Transverse colon (tissue), 4 donors: ENCODE measurements around the gene SBF2. TPM values are rescaled to one million over a fixed set of nuclear protein-coding genes. Genes with fewer than 3 reads are reported as not detected.

Experiments
- DNase-seq: peaks from one replicate; pipeline ENCODE4 v3.0.0-alpha.2; 2019
- H3K27ac ChIP-seq, 4 donors: fragments of 200-600 bp; sonication (generic); 2 replicates each; pipeline ENCODE4 v1.5.1; 2016 to 2018; ENCODE audit warnings: inconsistent platforms in 4 of 4
- H3K27me3 ChIP-seq: fragments of 200-600 bp; sonication (generic); 2 replicates; pipeline ENCODE4 v1.5.1; 2017; ENCODE audit warnings: inconsistent platforms
- H3K36me3 ChIP-seq, 4 donors: fragments of 200-600 bp; sonication (generic); 2 replicates each; pipeline ENCODE4 v1.5.1; 2017 to 2019; ENCODE audit warnings: inconsistent platforms in 4 of 4
- H3K4me1 ChIP-seq, 4 donors: fragments of 200-600 bp; sonication (generic); 2 replicates each; pipeline ENCODE4 v1.5.1; 2017 to 2020; ENCODE audit warnings: inconsistent platforms in 4 of 4
- H3K4me3 ChIP-seq, 4 donors: fragments of 200-600 bp; sonication (generic); 1 replicate in 1 of 4; 2 replicates in 3 of 4; pipeline versions ENCODE4 v1.5.1 to v1.6.1; 2017 to 2019; ENCODE audit warnings: inconsistent platforms in 4 of 4
- H3K9me3 ChIP-seq, 2 donors: fragments of 200-600 bp; sonication (generic); 2 replicates each; pipeline ENCODE4 v1.5.1; 2017 to 2019; ENCODE audit warnings: inconsistent platforms in 2 of 2
- CTCF ChIP-seq, 5 experiments: fragments of 200-600 bp in 3 of 5; fragments of 450-650 bp in 2 of 5; sonication (generic) in 3 of 5; IDR thresholded peaks; 1 replicate in 2 of 5; 2 replicates in 3 of 5; pipeline ENCODE4 v1.5.1; 2016 to 2017; ENCODE audit warnings: antibody characterized with exemption in 5 of 5, inconsistent platforms in 3 of 5, mild to moderate bottlenecking in 2 of 5, moderate library complexity in 1 of 5
- EP300 ChIP-seq: sonication (generic); formaldehyde crosslinking; IDR thresholded peaks from one replicate; pipeline ENCODE4 v1.6.1; 2017; ENCODE audit warnings: antibody characterized with exemption, low read depth
- POLR2A ChIP-seq: fragments of 450-650 bp; IDR thresholded peaks from one replicate; pipeline ENCODE4 v1.6.1; 2016; ENCODE audit warnings: antibody characterized with exemption, mild to moderate bottlenecking, moderate library complexity
- POLR2AphosphoS5 ChIP-seq, 3 donors: sonication (generic); formaldehyde crosslinking; IDR thresholded peaks; one replicate each; pipeline ENCODE4 v1.6.1; 2016; ENCODE audit warnings: antibody characterized with exemption in 3 of 3
- WGBS, 2 donors: methylation state at CpG; one replicate each; pipeline ENCODE4 v1.1.5; 2018; ENCODE audit warnings: low coverage in 1 of 2; 5-methylcytosine and 5-hydroxymethylcytosine counted together
- in situ Hi-C, 4 donors: fragments of 200-750 bp; cut with MboI; loops; one replicate each; pipeline versions ENCODE4 v1.15.0 to v1.15.1; 2017; ENCODE audit warnings: low sequenced_read_pairs in 3 of 4, low pct_ligation_motif_present in 1 of 4, low pct_unique_long_range_greater_than_20kb in 1 of 4
- intact Hi-C: fragments of 100-400 bp; cut with DNase I; formaldehyde crosslinking; loops from one replicate; pipeline ENCODE4 v1.15.1; 2023; ENCODE audit warnings: low total_unique reads
- total RNA-seq, 4 donors: library from RNA; depleted of rRNA; stranded (reverse); fragments of >200 nt; gene quantifications; one replicate each; pipeline ENCODE4 v1.1.0, GENCODE V29; 2016

The SBF2 gene
- total RNA-seq, 4 donors from 2014 or later: 46.4 to 71.0 (median 54.8) TPM

- Histone ChIP-seq H3K4me1 (no peaks in the 10 kb centered on the region), H3K36me3 (no peaks in the 10 kb centered on the region), H3K27ac (no peak overlapping the region), H3K9me3 (no peaks in the 10 kb centered on the region), H3K4me3 (no peak overlapping the region), H3K27me3 (no peaks in the 10 kb centered on the region)
- intact Hi-C loops (no loop called here), in situ Hi-C loops (no loop called here)
- no peak for DNase-seq
- 86 to 89% methylated on average over 2 of the region's 2 CpGs for WGBS, 2 donors
- TF ChIP-seq EP300 (no peak), POLR2A (no peak), POLR2AphosphoS5 (IDR thresholded peaks at IDR 0.05) (no peak), CTCF (IDR thresholded peaks at IDR 0.05) (no peak)
These were observed 102.0 kb downstream of the SBF2 start for GRCh38 chr11:10192036-10192435.

- no peak for DNase-seq
- Histone ChIP-seq H3K36me3 (no peaks in the 10 kb centered on the region), H3K4me3 (no peak overlapping the region), H3K27me3 (no peaks in the 10 kb centered on the region), H3K9me3 (no peaks in the 10 kb centered on the region), H3K27ac (no peak overlapping the region), H3K4me1 (no peaks in the 10 kb centered on the region)
- intact Hi-C loops: no loop called here
- TF ChIP-seq EP300 (no peak), CTCF (IDR thresholded peaks at IDR 0.05) (peak in 3 of 5 experiments; percentile 1 to 24 (median 17))
- WGBS, 2 donors: 83 to 93% methylated on average over 3 of the region's 3 CpGs
- in situ Hi-C loops: no loop called here
These were observed 112.2 kb downstream of the SBF2 start for GRCh38 chr11:10181811-10182210.

- intact Hi-C loops (no loop called here), in situ Hi-C loops (no loop called here)
- Histone ChIP-seq H3K27me3 (no peaks in the 10 kb centered on the region), H3K4me3 (no peak overlapping the region), H3K36me3 (no peaks in the 10 kb centered on the region), H3K9me3 (no peaks in the 10 kb centered on the region), H3K4me1 (peaks cover 0 to 19% (median 1%) of the 10 kb centered on the region in 4 donors), H3K27ac (no peak overlapping the region)
- TF ChIP-seq POLR2AphosphoS5 (IDR thresholded peaks at IDR 0.05): no peak
- TF ChIP-seq POLR2A: no peak
- TF ChIP-seq CTCF (IDR thresholded peaks at IDR 0.05): no peak
- TF ChIP-seq EP300: no peak
- DNase-seq: no peak
These were observed 129.4 kb downstream of the SBF2 start for GRCh38 chr11:10164621-10165020.

GRCh38 chr11:10162222-10162621, 131.8 kb downstream of the SBF2 start:
- no peaks in the 10 kb centered on the region for H3K36me3 ChIP-seq
- H3K4me3 ChIP-seq: no peak overlapping the region
- H3K9me3 ChIP-seq: peaks cover 5 to 9% of the 10 kb centered on the region in 2 donors
- TF ChIP-seq POLR2A (no peak), POLR2AphosphoS5 (IDR thresholded peaks at IDR 0.05) (no peak), CTCF (IDR thresholded peaks at IDR 0.05) (no peak), EP300 (no peak)
- H3K27ac ChIP-seq: no peak overlapping the region
- peaks cover 0 to 19% (median 1%) of the 10 kb centered on the region in 4 donors for H3K4me1 ChIP-seq
- DNase-seq: no peak
- WGBS, 2 donors: 92 to 100% methylated on average over 1 to 2 of the region's 2 CpGs
- intact Hi-C loops: no loop called here
- H3K27me3 ChIP-seq: no peaks in the 10 kb centered on the region
- in situ Hi-C loops: no loop called here
